Neutrophil (primary cell): ENCODE results near the gene TM9SF2.

ENCODE experiments used
- H3K27ac ChIP-seq: fragments of 200-600 bp; sonication (generic); 2 replicates; pipeline ENCODE4 v1.5.1; 2016; ENCODE audit warnings: mild to moderate bottlenecking, moderate library complexity
- H3K27me3 ChIP-seq: fragments of 200-600 bp; sonication (generic); 2 replicates; pipeline ENCODE4 v1.6.0; 2016; ENCODE audit warnings: mild to moderate bottlenecking
- H3K36me3 ChIP-seq: fragments of 200-600 bp; sonication (generic); 2 replicates; pipeline ENCODE4 v1.5.1; 2017
- H3K4me1 ChIP-seq, 2 experiments: fragments of 200-600 bp in 1 of 2; sonication (generic) in 1 of 2; 1 replicate in 1 of 2; 2 replicates in 1 of 2; pipeline versions ENCODE4 v1.5.1 to v1.6.1; 2013 to 2016; ENCODE audit warnings: low read depth in 1 of 2, low read length in 1 of 2, mild to moderate bottlenecking in 1 of 2, moderate library complexity in 1 of 2; ENCODE audit not compliant: control insufficient read depth in 1 of 2, insufficient read depth in 1 of 2
- H3K4me3 ChIP-seq, 2 experiments: fragments of 200-600 bp in 1 of 2; sonication (generic) in 1 of 2; 1 replicate in 1 of 2; 2 replicates in 1 of 2; pipeline ENCODE4 v1.5.1; 2013 to 2016; ENCODE audit warnings: low read depth in 1 of 2, low read length in 1 of 2, mild to moderate bottlenecking in 1 of 2, moderate library complexity in 1 of 2
- H3K9me3 ChIP-seq: fragments of 200-600 bp; sonication (generic); 2 replicates; pipeline ENCODE4 v1.5.1; 2016
- CTCF ChIP-seq: fragments of 200-600 bp; sonication (generic); IDR thresholded peaks from 2 replicates; pipeline ENCODE4 v1.5.1; 2016; ENCODE audit warnings: antibody characterized with exemption

TM9SF2 gene

GRCh38 chr13:99523838-99524237, 22.6 kb downstream of the TM9SF2 start:
- H3K36me3 ChIP-seq = peaks cover 89% of the 10 kb centered on the region

GRCh38 chr13:99525967-99526366, 24.7 kb downstream of the TM9SF2 start:
- no peak for TF ChIP-seq CTCF
- no peaks in the 10 kb centered on the region for H3K9me3 ChIP-seq
- H3K27ac ChIP-seq = peak overlapping the region; percentile 64
- peaks cover 90% of the 10 kb centered on the region for H3K36me3 ChIP-seq
- no peak overlapping the region for H3K4me3 ChIP-seq
- H3K27me3 ChIP-seq = no peaks in the 10 kb centered on the region
- peaks cover 0 to 17% of the 10 kb centered on the region in 2 experiments for H3K4me1 ChIP-seq

More at GRCh38 chr13:99523838-99524237, 22.6 kb downstream of the TM9SF2 start:
- no peaks in the 10 kb centered on the region for H3K9me3 ChIP-seq
- H3K27ac ChIP-seq = no peak overlapping the region
- peaks cover 0 to 17% of the 10 kb centered on the region in 2 experiments for H3K4me1 ChIP-seq
- TF ChIP-seq CTCF = no peak
- no peaks in the 10 kb centered on the region for H3K27me3 ChIP-seq
- H3K4me3 ChIP-seq = no peak overlapping the region

- Histone ChIP-seq H3K36me3 (peaks cover 90% of the 10 kb centered on the region), H3K27ac (peak overlapping the region; percentile 64), H3K27me3 (no peaks in the 10 kb centered on the region), H3K9me3 (no peaks in the 10 kb centered on the region), H3K4me3 (no peak overlapping the region), H3K4me1 (peaks cover 0 to 17% of the 10 kb centered on the region in 2 experiments)
- TF ChIP-seq CTCF = no peak
These were observed 25.3 kb downstream of the TM9SF2 start for GRCh38 chr13:99526549-99526948.

GRCh38 chr13:99527301-99527700, 26.0 kb downstream of the TM9SF2 start:
- Histone ChIP-seq H3K4me1 (peaks cover 0 to 17% of the 10 kb centered on the region in 2 experiments), H3K36me3 (peaks cover 85% of the 10 kb centered on the region), H3K27ac (peak overlapping the region; percentile 64), H3K4me3 (no peak overlapping the region), H3K9me3 (no peaks in the 10 kb centered on the region), H3K27me3 (no peaks in the 10 kb centered on the region)
- no peak for TF ChIP-seq CTCF

GRCh38 chr13:99528547-99528946, 27.3 kb downstream of the TM9SF2 start:
- Histone ChIP-seq H3K27ac (peak overlapping the region; percentile 16), H3K27me3 (no peaks in the 10 kb centered on the region), H3K36me3 (peaks cover 85% of the 10 kb centered on the region), H3K4me3 (no peak overlapping the region), H3K4me1 (peaks cover 0 to 17% of the 10 kb centered on the region in 2 experiments), H3K9me3 (no peaks in the 10 kb centered on the region)
- no peak for TF ChIP-seq CTCF

- Histone ChIP-seq H3K27ac (no peak overlapping the region), H3K4me1 (no peaks in the 10 kb centered on the region), H3K27me3 (no peaks in the 10 kb centered on the region), H3K9me3 (no peaks in the 10 kb centered on the region), H3K4me3 (no peak overlapping the region), H3K36me3 (peaks cover 70% of the 10 kb centered on the region)
- TF ChIP-seq CTCF = no peak
These were observed 34.8 kb downstream of the TM9SF2 start for GRCh38 chr13:99536023-99536422.
